ENCODE results near the gene AP2S1. TPM values are rescaled to one million over a fixed set of nuclear protein-coding genes. Genes with fewer than 3 reads are reported as not detected.
A peak's percentile ranks its signal among the peaks of the same experiment; 100 is the strongest.

AP2S1 gene
- total and polyA plus RNA-seq, 2 experiments from 2014 or later = 140 to 299 TPM

- H2AFZ ChIP-seq = no peak overlapping the region
- ATAC-seq = peak; percentile 81
Measured at GRCh38 chr19:46818812-46819211, 31.8 kb downstream of the AP2S1 start.

More at GRCh38 chr19:46818812-46819211, 31.8 kb downstream of the AP2S1 start:
- peaks cover 3% of the 10 kb centered on the region for H3K27me3 Mint-ChIP-seq (ENCODE audit: insufficient read depth, low read depth, poor library complexity)
- no peaks in the 10 kb centered on the region; the same call in 1 of the 2 replicates for H3K4me1 ChIP-seq (ENCODE audit: insufficient read depth)
- H3K27ac Mint-ChIP-seq = no peak overlapping the region
- H3F3A ChIP-seq (replicated peaks; ENCODE audit: low read depth) = no peaks in the 10 kb centered on the region
- no peak overlapping the region for H3K27ac ChIP-seq (ENCODE audit: low read depth)
- no peaks in the 10 kb centered on the region for H3K79me2 ChIP-seq (replicated peaks; ENCODE audit: insufficient read depth)
- TF ChIP-seq ZNF331 (CRISPR knock-in tag; IDR thresholded peaks at IDR 0.05; ENCODE audit: low read depth) (no peak), EZH2 (IDR thresholded peaks at IDR 0.05; ENCODE audit: low read depth, unreplicated experiment) (no peak), ZNF462 (CRISPR knock-in tag; IDR thresholded peaks at IDR 0.05) (no peak), REST (IDR thresholded peaks at IDR 0.05; ENCODE audit: unreplicated experiment) (no peak), EZH2phosphoT487 (IDR thresholded peaks at IDR 0.05; ENCODE audit: unreplicated experiment) (no peak), NANOG (IDR thresholded peaks at IDR 0.05; ENCODE audit: borderline replicate concordance) (no peak), POLR2AphosphoS5 (IDR thresholded peaks at IDR 0.05; ENCODE audit: low read depth) (no peak), ETS1 (IDR thresholded peaks at IDR 0.05) (no peak), ZNF114 (CRISPR knock-in tag; IDR thresholded peaks at IDR 0.05) (no peak), STAT1 (IDR thresholded peaks at IDR 0.05; ENCODE audit: unreplicated experiment) (no peak), JUNB (IDR thresholded peaks at IDR 0.05; ENCODE audit: unreplicated experiment) (no peak), CREB1 (CRISPR knock-in tag; IDR thresholded peaks at IDR 0.05; ENCODE audit: low read depth) (no peak), CTCF (conservative IDR thresholded peaks at IDR 0.05; ENCODE audit: low read depth in 2 of 2) (no peak)
- H3K4me3 Mint-ChIP-seq = no peak overlapping the region
- no peak overlapping the region for H3K4me3 ChIP-seq
- H3K36me3 Mint-ChIP-seq (ENCODE audit: low read depth) = no peaks in the 10 kb centered on the region
- no peaks in the 10 kb centered on the region for H3K36me3 ChIP-seq (ENCODE audit: insufficient read depth)
- no peaks in the 10 kb centered on the region; the same call in 2 of the 3 replicates for H3K9me3 Mint-ChIP-seq
- no peaks in the 10 kb centered on the region for H4K20me1 ChIP-seq (replicated peaks; ENCODE audit: insufficient read depth)
- no peak overlapping the region for H3K4me2 ChIP-seq
- H3K27me3 ChIP-seq (ENCODE audit: insufficient read depth) = no peaks in the 10 kb centered on the region
- DNase-seq (ENCODE audit: low spot score) = peak; percentile 69
- H3K9me2 ChIP-seq (ENCODE audit: insufficient read depth) = no peaks in the 10 kb centered on the region
- H3K4me1 Mint-ChIP-seq = peaks cover 8% of the 10 kb centered on the region

All from GM23338 (cell line).